HepG2 (cell line): ENCODE data around the gene UPK1A. TPM values are rescaled to one million over a fixed set of nuclear protein-coding genes. Genes with fewer than 3 reads are reported as not detected.

Experiments used
- CREM ChIP-seq, 2 experiments: sonication (generic) in 1 of 2; formaldehyde crosslinking in 1 of 2; IDR thresholded peaks; 2 replicates each; pipeline versions ENCODE4 v1.4.0 to v1.6.1; 2016 to 2020; ENCODE audit warnings: antibody characterized with exemption in 1 of 2, mild to moderate bottlenecking in 1 of 2, missing genetic modification reagents in 1 of 2
- DNMT1 ChIP-seq: sonication (generic); formaldehyde crosslinking; IDR thresholded peaks from 2 replicates; pipeline ENCODE4 v1.5.1; 2020; ENCODE audit warnings: mild to moderate bottlenecking, missing genetic modification reagents
- DNMT3B ChIP-seq: conservative IDR thresholded peaks from 2 replicates; pipeline ENCODE4 v1.6.1; 2016; ENCODE audit warnings: missing biosample characterization, control low read depth
- DR1 ChIP-seq: sonication (generic); formaldehyde crosslinking; IDR thresholded peaks from 2 replicates; pipeline ENCODE4 v1.8.0; 2021; ENCODE audit warnings: mild to moderate bottlenecking, missing genetic modification reagents, inconsistent platforms
- FOXK2 ChIP-seq: fragments of 450-650 bp; IDR thresholded peaks from 2 replicates; pipeline ENCODE4 v1.6.1; 2016
- HMGA1 ChIP-seq: sonication (generic); formaldehyde crosslinking; conservative IDR thresholded peaks from 2 replicates; pipeline ENCODE4 v1.4.0; 2020; ENCODE audit warnings: missing genetic modification reagents
- IRX3 ChIP-seq: sonication (generic); formaldehyde crosslinking; IDR thresholded peaks from 2 replicates; pipeline ENCODE4 v1.8.1; 2023; ENCODE audit warnings: mild to moderate bottlenecking, low read depth, missing genetic modification reagents, borderline replicate concordance
- JUN ChIP-seq: sonication (generic); formaldehyde crosslinking; IDR thresholded peaks from 2 replicates; pipeline ENCODE4 v1.4.0; 2020; ENCODE audit warnings: mild to moderate bottlenecking, missing genetic modification reagents
- ZBTB38 ChIP-seq: sonication (generic); formaldehyde crosslinking; IDR thresholded peaks from 2 replicates; pipeline ENCODE4 v1.5.1; 2020; ENCODE audit warnings: mild to moderate bottlenecking, missing genetic modification reagents
- ZNF121 ChIP-seq: sonication (generic); formaldehyde crosslinking; IDR thresholded peaks from 2 replicates; pipeline ENCODE4 v1.5.0; 2020; ENCODE audit warnings: mild to moderate bottlenecking, missing genetic modification reagents
- ZNF205 ChIP-seq: IDR thresholded peaks from 2 replicates; pipeline ENCODE4 v1.6.1; 2018; ENCODE audit warnings: missing biosample characterization, missing genetic modification reagents
- ZNF607 ChIP-seq: sonication (generic); formaldehyde crosslinking; IDR thresholded peaks from 2 replicates; pipeline ENCODE4 v1.5.1; 2020; ENCODE audit warnings: missing genetic modification reagents, mild to moderate bottlenecking, borderline replicate concordance
- ZNF644 ChIP-seq: IDR thresholded peaks from 2 replicates; pipeline ENCODE4 v1.6.1; 2016; ENCODE audit warnings: low read depth
- ZNF713 ChIP-seq: sonication (generic); formaldehyde crosslinking; IDR thresholded peaks from 2 replicates; pipeline ENCODE4 v1.4.0; 2020; ENCODE audit warnings: mild to moderate bottlenecking, missing genetic modification reagents
- ZSCAN31 ChIP-seq: sonication (generic); formaldehyde crosslinking; IDR thresholded peaks from 2 replicates; pipeline ENCODE4 v1.5.0; 2020; ENCODE audit warnings: low read depth, mild to moderate bottlenecking, missing genetic modification reagents
- polyA plus RNA-seq, 8 experiments: library from polyadenylated mRNA; depleted of rRNA in 3 of 8; stranded (reverse) in 7 of 8; unstranded in 1 of 8; fragments of >200 nt; fragmentation: Illumina TruSeq in 4 of 8; extraction: Trizol in 4 of 8; gene quantifications; 2 replicates each; pipeline versions ENCODE4 v1.2.1 to v1.2.3, GENCODE V29; 2011 to 2016; ENCODE audit warnings: low read depth in 4 of 8, missing spikeins in 1 of 8, mixed read lengths in 1 of 8; ENCODE audit not compliant: insufficient read depth in 1 of 8
- total RNA-seq, 5 experiments: library from RNA; depleted of rRNA; stranded (reverse); fragments of >200 nt; fragmentation: Illumina TruSeq; extraction: Trizol; gene quantifications; 2 replicates each; pipeline ENCODE4 v1.2.3, GENCODE V29; 2016; ENCODE audit warnings: low read depth in 1 of 5
- TF ChIP-seq, protein P1 (sequence below): sonication (generic); formaldehyde crosslinking; IDR thresholded peaks from 2 replicates; pipeline ENCODE4 v1.4.0; 2020; ENCODE audit warnings: missing genetic modification reagents, borderline replicate concordance
- TF ChIP-seq, protein P2 (sequence below): sonication (generic); formaldehyde crosslinking; IDR thresholded peaks from 2 replicates; pipeline ENCODE4 v1.5.0; 2020; ENCODE audit warnings: missing genetic modification reagents
- TF ChIP-seq, protein P3 (sequence below): IDR thresholded peaks from 2 replicates; pipeline ENCODE4 v1.6.1; 2016
- TF ChIP-seq, protein P4 (sequence below): sonication (generic); formaldehyde crosslinking; IDR thresholded peaks from 2 replicates; pipeline ENCODE4 v1.5.1; 2020; ENCODE audit warnings: mild to moderate bottlenecking, missing genetic modification reagents, moderate library complexity
- TF ChIP-seq, protein P5 (sequence below): sonication (generic); formaldehyde crosslinking; IDR thresholded peaks from 2 replicates; pipeline ENCODE4 v1.5.0; 2020; ENCODE audit warnings: missing genetic modification reagents

The UPK1A gene
- total and polyA plus RNA-seq, 2 of the 13 experiments (the other 11 are each of a cell fraction or from before 2014, with no cell fraction given) = 2.9 TPM; not detected in 1

DNA sequence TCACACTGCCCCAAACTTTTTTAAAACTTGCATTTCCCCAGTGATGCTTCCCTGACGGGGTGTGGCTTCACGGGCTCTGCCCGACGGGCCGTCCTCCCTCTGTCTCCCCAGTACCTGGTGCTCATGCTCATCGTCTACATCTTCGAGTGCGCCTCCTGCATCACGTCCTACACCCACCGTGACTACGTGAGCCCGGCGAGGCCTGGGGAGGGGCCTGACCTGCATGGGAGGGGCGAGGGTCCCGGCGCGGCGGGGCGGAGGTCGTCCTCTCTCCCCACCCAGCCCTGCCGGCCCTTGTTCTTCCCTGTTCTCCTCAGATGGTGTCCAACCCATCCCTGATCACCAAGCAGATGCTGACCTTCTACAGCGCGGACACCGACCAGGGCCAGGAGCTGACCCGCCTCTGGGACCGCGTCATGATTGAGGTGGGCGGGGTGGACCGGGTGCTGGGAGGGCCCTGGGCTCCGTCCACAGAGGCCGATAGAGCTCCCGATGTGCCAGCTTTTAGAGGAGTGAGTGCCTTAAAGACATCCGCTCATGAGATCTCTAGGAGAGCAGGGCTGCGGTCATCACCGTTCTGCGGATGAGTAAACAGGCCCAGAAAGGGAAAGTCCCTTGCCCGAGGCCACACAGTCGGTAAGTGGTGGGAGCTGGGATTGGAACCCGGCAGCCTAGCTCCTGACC, 6.9 kb downstream of the UPK1A start (continued):
- TF ChIP-seq, protein P1, sequence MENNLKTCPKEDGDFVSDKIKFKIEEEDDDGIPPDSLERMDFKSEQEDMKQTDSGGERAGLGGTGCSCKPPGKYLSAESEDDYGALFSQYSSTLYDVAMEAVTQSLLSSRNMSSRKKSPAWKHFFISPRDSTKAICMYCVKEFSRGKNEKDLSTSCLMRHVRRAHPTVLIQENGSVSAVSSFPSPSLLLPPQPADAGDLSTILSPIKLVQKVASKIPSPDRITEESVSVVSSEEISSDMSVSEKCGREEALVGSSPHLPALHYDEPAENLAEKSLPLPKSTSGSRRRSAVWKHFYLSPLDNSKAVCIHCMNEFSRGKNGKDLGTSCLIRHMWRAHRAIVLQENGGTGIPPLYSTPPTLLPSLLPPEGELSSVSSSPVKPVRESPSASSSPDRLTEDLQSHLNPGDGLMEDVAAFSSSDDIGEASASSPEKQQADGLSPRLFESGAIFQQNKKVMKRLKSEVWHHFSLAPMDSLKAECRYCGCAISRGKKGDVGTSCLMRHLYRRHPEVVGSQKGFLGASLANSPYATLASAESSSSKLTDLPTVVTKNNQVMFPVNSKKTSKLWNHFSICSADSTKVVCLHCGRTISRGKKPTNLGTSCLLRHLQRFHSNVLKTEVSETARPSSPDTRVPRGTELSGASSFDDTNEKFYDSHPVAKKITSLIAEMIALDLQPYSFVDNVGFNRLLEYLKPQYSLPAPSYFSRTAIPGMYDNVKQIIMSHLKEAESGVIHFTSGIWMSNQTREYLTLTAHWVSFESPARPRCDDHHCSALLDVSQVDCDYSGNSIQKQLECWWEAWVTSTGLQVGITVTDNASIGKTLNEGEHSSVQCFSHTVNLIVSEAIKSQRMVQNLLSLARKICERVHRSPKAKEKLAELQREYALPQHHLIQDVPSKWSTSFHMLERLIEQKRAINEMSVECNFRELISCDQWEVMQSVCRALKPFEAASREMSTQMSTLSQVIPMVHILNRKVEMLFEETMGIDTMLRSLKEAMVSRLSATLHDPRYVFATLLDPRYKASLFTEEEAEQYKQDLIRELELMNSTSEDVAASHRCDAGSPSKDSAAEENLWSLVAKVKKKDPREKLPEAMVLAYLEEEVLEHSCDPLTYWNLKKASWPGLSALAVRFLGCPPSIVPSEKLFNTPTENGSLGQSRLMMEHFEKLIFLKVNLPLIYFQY (CRISPR knock-in tag) = no peak
- no peak for TF ChIP-seq JUN (CRISPR knock-in tag)
- TF ChIP-seq, protein P2, sequence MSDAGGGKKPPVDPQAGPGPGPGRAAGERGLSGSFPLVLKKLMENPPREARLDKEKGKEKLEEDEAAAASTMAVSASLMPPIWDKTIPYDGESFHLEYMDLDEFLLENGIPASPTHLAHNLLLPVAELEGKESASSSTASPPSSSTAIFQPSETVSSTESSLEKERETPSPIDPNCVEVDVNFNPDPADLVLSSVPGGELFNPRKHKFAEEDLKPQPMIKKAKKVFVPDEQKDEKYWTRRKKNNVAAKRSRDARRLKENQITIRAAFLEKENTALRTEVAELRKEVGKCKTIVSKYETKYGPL (CRISPR knock-in tag) = no peak
- TF ChIP-seq ZNF607 (CRISPR knock-in tag) = no peak
- 0 out of 2 replicates have a peak, but pooled peaks have one; percentile 32 for TF ChIP-seq ZNF205 (CRISPR knock-in tag)
- no peak for TF ChIP-seq FOXK2
- TF ChIP-seq ZSCAN31 (CRISPR knock-in tag) = no peak
- no peak for TF ChIP-seq DNMT3B
- TF ChIP-seq, protein P3, sequence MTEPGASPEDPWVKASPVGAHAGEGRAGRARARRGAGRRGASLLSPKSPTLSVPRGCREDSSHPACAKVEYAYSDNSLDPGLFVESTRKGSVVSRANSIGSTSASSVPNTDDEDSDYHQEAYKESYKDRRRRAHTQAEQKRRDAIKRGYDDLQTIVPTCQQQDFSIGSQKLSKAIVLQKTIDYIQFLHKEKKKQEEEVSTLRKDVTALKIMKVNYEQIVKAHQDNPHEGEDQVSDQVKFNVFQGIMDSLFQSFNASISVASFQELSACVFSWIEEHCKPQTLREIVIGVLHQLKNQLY (CRISPR knock-in tag) = 0 out of 2 replicates have a peak, but pooled peaks have one; percentile 9
- no peak for TF ChIP-seq DR1 (CRISPR knock-in tag)
- 0 out of 2 replicates have a peak, but pooled peaks have one; percentile 18 for TF ChIP-seq CREM (IDR thresholded peaks at IDR 0.05)
- no peak for TF ChIP-seq CREM (CRISPR knock-in tag; IDR thresholded peaks at IDR 0.05)
- TF ChIP-seq ZBTB38 (CRISPR knock-in tag) = peak; percentile 31; the same call in 1 of the 2 replicates
- TF ChIP-seq, protein P4, sequence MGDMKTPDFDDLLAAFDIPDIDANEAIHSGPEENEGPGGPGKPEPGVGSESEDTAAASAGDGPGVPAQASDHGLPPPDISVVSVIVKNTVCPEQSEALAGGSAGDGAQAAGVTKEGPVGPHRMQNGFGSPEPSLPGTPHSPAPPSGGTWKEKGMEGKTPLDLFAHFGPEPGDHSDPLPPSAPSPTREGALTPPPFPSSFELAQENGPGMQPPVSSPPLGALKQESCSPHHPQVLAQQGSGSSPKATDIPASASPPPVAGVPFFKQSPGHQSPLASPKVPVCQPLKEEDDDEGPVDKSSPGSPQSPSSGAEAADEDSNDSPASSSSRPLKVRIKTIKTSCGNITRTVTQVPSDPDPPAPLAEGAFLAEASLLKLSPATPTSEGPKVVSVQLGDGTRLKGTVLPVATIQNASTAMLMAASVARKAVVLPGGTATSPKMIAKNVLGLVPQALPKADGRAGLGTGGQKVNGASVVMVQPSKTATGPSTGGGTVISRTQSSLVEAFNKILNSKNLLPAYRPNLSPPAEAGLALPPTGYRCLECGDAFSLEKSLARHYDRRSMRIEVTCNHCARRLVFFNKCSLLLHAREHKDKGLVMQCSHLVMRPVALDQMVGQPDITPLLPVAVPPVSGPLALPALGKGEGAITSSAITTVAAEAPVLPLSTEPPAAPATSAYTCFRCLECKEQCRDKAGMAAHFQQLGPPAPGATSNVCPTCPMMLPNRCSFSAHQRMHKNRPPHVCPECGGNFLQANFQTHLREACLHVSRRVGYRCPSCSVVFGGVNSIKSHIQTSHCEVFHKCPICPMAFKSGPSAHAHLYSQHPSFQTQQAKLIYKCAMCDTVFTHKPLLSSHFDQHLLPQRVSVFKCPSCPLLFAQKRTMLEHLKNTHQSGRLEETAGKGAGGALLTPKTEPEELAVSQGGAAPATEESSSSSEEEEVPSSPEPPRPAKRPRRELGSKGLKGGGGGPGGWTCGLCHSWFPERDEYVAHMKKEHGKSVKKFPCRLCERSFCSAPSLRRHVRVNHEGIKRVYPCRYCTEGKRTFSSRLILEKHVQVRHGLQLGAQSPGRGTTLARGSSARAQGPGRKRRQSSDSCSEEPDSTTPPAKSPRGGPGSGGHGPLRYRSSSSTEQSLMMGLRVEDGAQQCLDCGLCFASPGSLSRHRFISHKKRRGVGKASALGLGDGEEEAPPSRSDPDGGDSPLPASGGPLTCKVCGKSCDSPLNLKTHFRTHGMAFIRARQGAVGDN = peak; percentile 86
- TF ChIP-seq HMGA1 = no peak
- no peak for TF ChIP-seq ZNF644 (CRISPR knock-in tag)
- TF ChIP-seq IRX3 (CRISPR knock-in tag) = no peak
- no peak for TF ChIP-seq ZNF121 (CRISPR knock-in tag)
- no peak for TF ChIP-seq DNMT1
- TF ChIP-seq, protein P5, sequence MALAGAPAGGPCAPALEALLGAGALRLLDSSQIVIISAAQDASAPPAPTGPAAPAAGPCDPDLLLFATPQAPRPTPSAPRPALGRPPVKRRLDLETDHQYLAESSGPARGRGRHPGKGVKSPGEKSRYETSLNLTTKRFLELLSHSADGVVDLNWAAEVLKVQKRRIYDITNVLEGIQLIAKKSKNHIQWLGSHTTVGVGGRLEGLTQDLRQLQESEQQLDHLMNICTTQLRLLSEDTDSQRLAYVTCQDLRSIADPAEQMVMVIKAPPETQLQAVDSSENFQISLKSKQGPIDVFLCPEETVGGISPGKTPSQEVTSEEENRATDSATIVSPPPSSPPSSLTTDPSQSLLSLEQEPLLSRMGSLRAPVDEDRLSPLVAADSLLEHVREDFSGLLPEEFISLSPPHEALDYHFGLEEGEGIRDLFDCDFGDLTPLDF (CRISPR knock-in tag) = no peak
- no peak for TF ChIP-seq ZNF713 (CRISPR knock-in tag)
